ENCODE measurements around the gene MTX2.

Gene MTX2

DNA sequence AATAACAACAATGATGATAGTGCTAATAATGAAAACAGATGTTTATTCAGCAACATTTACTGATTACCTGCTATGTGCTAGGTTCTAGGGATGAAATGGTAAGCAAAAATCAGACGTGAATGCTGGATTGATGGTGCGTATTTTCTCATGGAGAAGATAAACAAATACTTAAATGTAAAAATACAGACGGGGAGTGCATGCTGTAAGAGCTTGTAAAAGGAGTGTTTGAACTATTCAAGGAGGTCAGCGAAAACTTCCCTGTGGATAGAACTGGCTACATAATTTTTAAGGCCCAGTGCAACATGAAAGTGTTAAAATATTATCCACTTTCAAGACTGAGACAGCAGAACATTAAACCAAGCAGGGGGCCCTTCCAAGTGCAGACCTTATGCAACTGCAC is 22.1 kb downstream of the MTX2 start:
- TF ChIP-seq EGR1 (IDR thresholded peaks at IDR 0.05) (no peak), TCF12 (IDR thresholded peaks at IDR 0.05; ENCODE audit: low read depth) (no peak)

GRCh38 chr2:176291809-176292283 is 22.6 kb downstream of the MTX2 start:
- TF ChIP-seq REST (IDR thresholded peaks at IDR 0.05; ENCODE audit: low read depth) (no peak), TAF1 (IDR thresholded peaks at IDR 0.05; ENCODE audit: low read depth) (no peak), EGR1 (IDR thresholded peaks at IDR 0.05) (no peak), USF1 (IDR thresholded peaks at IDR 0.05) (no peak), FOXM1 (IDR thresholded peaks at IDR 0.05; ENCODE audit: borderline replicate concordance, low read depth) (no peak), RAD21 (IDR thresholded peaks at IDR 0.05; ENCODE audit: low read depth) (no peak), TCF12 (IDR thresholded peaks at IDR 0.05; ENCODE audit: low read depth) (no peak)

DNA sequence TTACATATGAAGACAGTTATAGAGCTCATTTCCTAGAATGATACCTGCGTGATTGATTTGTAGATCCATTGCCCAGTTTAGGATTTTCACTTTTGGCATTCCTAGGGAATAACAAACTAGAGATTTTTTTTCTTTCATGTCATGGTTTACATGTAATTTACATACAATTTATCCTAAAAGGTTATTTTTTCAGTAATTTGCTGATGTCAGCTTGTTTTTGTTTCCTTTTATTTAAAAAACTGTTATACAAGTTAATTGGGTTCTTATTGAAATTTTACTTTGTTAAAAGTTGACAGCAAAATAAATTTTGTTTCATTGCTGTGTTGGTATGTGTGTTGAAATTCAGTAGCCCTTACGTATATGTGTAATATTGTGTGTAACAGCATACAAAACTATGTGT is 23.4 kb downstream of the MTX2 start:
- TF ChIP-seq REST (IDR thresholded peaks at IDR 0.05; ENCODE audit: low read depth) (no peak), USF1 (IDR thresholded peaks at IDR 0.05) (no peak), YY1 (IDR thresholded peaks at IDR 0.05; ENCODE audit: low read depth) (no peak), ZBTB7A (IDR thresholded peaks at IDR 0.05; ENCODE audit: low read depth) (no peak), TAF1 (IDR thresholded peaks at IDR 0.05; ENCODE audit: low read depth) (no peak), EGR1 (IDR thresholded peaks at IDR 0.05) (no peak), MAX (IDR thresholded peaks at IDR 0.05) (no peak), EP300 (IDR thresholded peaks at IDR 0.05; ENCODE audit: borderline replicate concordance) (no peak), TEAD4 (IDR thresholded peaks at IDR 0.05) (no peak), CREB1 (IDR thresholded peaks at IDR 0.05; ENCODE audit: low read depth) (no peak), FOXM1 (IDR thresholded peaks at IDR 0.05; ENCODE audit: borderline replicate concordance, low read depth) (no peak), TCF12 (IDR thresholded peaks at IDR 0.05; ENCODE audit: low read depth) (no peak), NFIC (IDR thresholded peaks at IDR 0.05) (no peak), RAD21 (IDR thresholded peaks at IDR 0.05; ENCODE audit: low read depth) (no peak)

- no peak for TF ChIP-seq MAX (IDR thresholded peaks at IDR 0.05)
- no peak for TF ChIP-seq NFIC (IDR thresholded peaks at IDR 0.05)
- TF ChIP-seq TCF12 (IDR thresholded peaks at IDR 0.05; ENCODE audit: low read depth): no peak
- TF ChIP-seq EP300 (IDR thresholded peaks at IDR 0.05; ENCODE audit: borderline replicate concordance): no peak
- TF ChIP-seq TAF1 (IDR thresholded peaks at IDR 0.05; ENCODE audit: low read depth): no peak
- TF ChIP-seq CEBPB (IDR thresholded peaks at IDR 0.05): no peak
- no peak for TF ChIP-seq REST (IDR thresholded peaks at IDR 0.05; ENCODE audit: low read depth)
- TF ChIP-seq YY1 (IDR thresholded peaks at IDR 0.05; ENCODE audit: low read depth): no peak
- no peak for TF ChIP-seq CREB1 (IDR thresholded peaks at IDR 0.05; ENCODE audit: low read depth)
- TF ChIP-seq FOXM1 (IDR thresholded peaks at IDR 0.05; ENCODE audit: borderline replicate concordance, low read depth): no peak
Observed at GRCh38 chr2:176293334-176293733, 24.1 kb downstream of the MTX2 start.

DNA sequence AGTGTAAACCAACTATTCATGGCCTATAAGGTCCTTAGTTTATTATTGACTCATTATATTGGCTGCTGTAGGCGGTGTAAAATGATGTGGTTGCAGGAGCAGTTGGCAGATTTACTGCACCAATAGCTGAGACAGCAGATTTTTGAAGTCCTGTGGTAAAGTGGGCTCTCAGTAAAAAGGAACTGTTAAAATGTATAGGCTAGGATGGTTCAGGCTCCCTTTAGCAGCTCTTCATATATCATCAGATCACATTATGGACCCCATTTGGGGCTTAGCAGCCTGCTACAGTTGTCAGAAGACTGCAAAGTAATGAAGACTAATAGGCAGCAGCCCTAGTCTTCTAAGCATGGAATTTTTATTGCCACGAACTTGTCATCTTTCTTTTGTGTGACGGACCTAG is 27.8 kb downstream of the MTX2 start:
- TF ChIP-seq CEBPB (IDR thresholded peaks at IDR 0.05): no peak
- TF ChIP-seq CREB1 (IDR thresholded peaks at IDR 0.05; ENCODE audit: low read depth): no peak
- no peak for TF ChIP-seq MAX (IDR thresholded peaks at IDR 0.05)
- TF ChIP-seq REST (IDR thresholded peaks at IDR 0.05; ENCODE audit: low read depth): no peak
- no peak for TF ChIP-seq TAF1 (IDR thresholded peaks at IDR 0.05; ENCODE audit: low read depth)
- no peak for TF ChIP-seq USF1 (IDR thresholded peaks at IDR 0.05)
- TF ChIP-seq RAD21 (IDR thresholded peaks at IDR 0.05; ENCODE audit: low read depth): no peak
- TF ChIP-seq NFIC (IDR thresholded peaks at IDR 0.05): no peak
- no peak for TF ChIP-seq FOXM1 (IDR thresholded peaks at IDR 0.05; ENCODE audit: borderline replicate concordance, low read depth)
- no peak for TF ChIP-seq ZBTB7A (IDR thresholded peaks at IDR 0.05; ENCODE audit: low read depth)
